ENCODE data around the gene SYNE1. TPM values are rescaled to one million over a fixed set of nuclear protein-coding genes. Genes with fewer than 3 reads are reported as not detected.
A peak's percentile ranks its signal among the peaks of the same experiment; 100 is the strongest.

SYNE1 gene
- total RNA-seq, 3 donors from 2014 or later = 16.8 to 78.6 (median 22.3) TPM

- no peaks in the 10 kb centered on the region for H3K36me3 ChIP-seq (ENCODE audit: low read depth)
Observed at GRCh38 chr6:152100183-152100618, 537.0 kb downstream of the SYNE1 start.

GRCh38 chr6:152099446-152100182 is 537.5 kb downstream of the SYNE1 start:
- no peaks in the 10 kb centered on the region for H3K36me3 ChIP-seq (ENCODE audit: low read depth)
- H3K9me3 ChIP-seq = no peaks in the 10 kb centered on the region
- no peak for DNase-seq
- TF ChIP-seq CTCF (IDR thresholded peaks at IDR 0.05) = no peak
- H3K4me1 ChIP-seq (ENCODE audit: low read depth) = no peaks in the 10 kb centered on the region
- intact Hi-C loops (cut with DNase I, micrococcal nuclease) = no loop called here
- no peak for ATAC-seq
- no peak overlapping the region for H3K4me3 ChIP-seq

More at GRCh38 chr6:152100183-152100618, 537.0 kb downstream of the SYNE1 start:
- TF ChIP-seq CTCF (IDR thresholded peaks at IDR 0.05) = no peak
- H3K9me3 ChIP-seq = no peaks in the 10 kb centered on the region
- peak; percentile 50 for ATAC-seq
- no peak overlapping the region for H3K4me3 ChIP-seq
- DNase-seq = no peak
- no peaks in the 10 kb centered on the region for H3K4me1 ChIP-seq (ENCODE audit: low read depth)
- intact Hi-C loops (cut with DNase I, micrococcal nuclease) = no loop called here

- intact Hi-C loops (cut with DNase I, micrococcal nuclease) = no loop called here
- no peaks in the 10 kb centered on the region for H3K36me3 ChIP-seq (ENCODE audit: low read depth)
- no peak overlapping the region for H3K4me3 ChIP-seq
- DNase-seq (no peak), ATAC-seq (no peak)
- TF ChIP-seq CTCF (IDR thresholded peaks at IDR 0.05) = no peak
- no peaks in the 10 kb centered on the region for H3K9me3 ChIP-seq
- H3K4me1 ChIP-seq (ENCODE audit: low read depth) = no peaks in the 10 kb centered on the region
Observed at GRCh38 chr6:152098683-152099082, 538.5 kb downstream of the SYNE1 start.

GRCh38 chr6:152096863-152097496 is 540.2 kb downstream of the SYNE1 start:
- ATAC-seq = no peak
- H3K9me3 ChIP-seq = no peaks in the 10 kb centered on the region
- no peak overlapping the region for H3K4me3 ChIP-seq
- intact Hi-C loops (cut with DNase I, micrococcal nuclease) = no loop called here
- H3K36me3 ChIP-seq (ENCODE audit: low read depth) = no peaks in the 10 kb centered on the region
- DNase-seq = no peak
- H3K4me1 ChIP-seq (ENCODE audit: low read depth) = no peaks in the 10 kb centered on the region
- TF ChIP-seq CTCF (IDR thresholded peaks at IDR 0.05) = no peak

GRCh38 chr6:152094992-152095592 is 542.1 kb downstream of the SYNE1 start:
- intact Hi-C loops (cut with DNase I, micrococcal nuclease) = no loop called here
- H3K9me3 ChIP-seq = no peaks in the 10 kb centered on the region
- no peaks in the 10 kb centered on the region for H3K36me3 ChIP-seq (ENCODE audit: low read depth)
- H3K4me1 ChIP-seq (ENCODE audit: low read depth) = no peaks in the 10 kb centered on the region
- no peak for TF ChIP-seq CTCF (IDR thresholded peaks at IDR 0.05)
- peak; percentile 39 to 63 (median 58) for DNase-seq
- no peak overlapping the region for H3K4me3 ChIP-seq
- ATAC-seq = peak; percentile 93
